ENCODE results near the gene PCDHGA3. TPM values are rescaled to one million over a fixed set of nuclear protein-coding genes. Genes with fewer than 3 reads are reported as not detected.
"Not testable (repeated sequence)": the region's sequence is repeated elsewhere in the genome, so short reads cannot be mapped to it uniquely, and the experiment has no call there.

Gene PCDHGA3
- total RNA-seq, result 1.8 TPM
- long read RNA-seq, partial matches to known transcripts, result 0 of 1 reads
- long read RNA-seq, other reads (novel, unspliced or antisense), result 0 of 1 reads

GRCh38 chr5:141343242-141343952 lies at the start of gene PCDHGA3:
TSS of gene PCDHGA3 (plus strand) at chr5:141343829. CDS start at chr5:141344034, 205 bp downstream.
- H3K27me3 ChIP-seq (ENCODE audit: low read depth), result no peaks in the 10 kb centered on the region
- H3K9me3 ChIP-seq, result peaks cover 59% of the 10 kb centered on the region

GRCh38 chr5:141298376-141298775 lies 45.3 kb upstream of the PCDHGA3 start:
- intact Hi-C loops (cut with DNase I), result no loop called here
- Histone ChIP-seq H3K4me3 (no peak overlapping the region), H3K27me3 (ENCODE audit: low read depth) (no peaks in the 10 kb centered on the region), H3K9me3 (peaks cover 96% of the 10 kb centered on the region), H3K4me1 (no peaks in the 10 kb centered on the region), H3K27ac (no peak overlapping the region), H3K36me3 (no peaks in the 10 kb centered on the region)
- no peak for DNase-seq
- no peak for ATAC-seq
- TF ChIP-seq CTCF (IDR thresholded peaks at IDR 0.05), result no peak

More at GRCh38 chr5:141343242-141343952, at the start of gene PCDHGA3:
- intact Hi-C loops (cut with DNase I), result no loop called here
- H3K4me3 ChIP-seq, result peak within 1 kb of the TSS; percentile 22
- no peak within 1 kb of the TSS for H3K27ac ChIP-seq
- ATAC-seq (no peak), DNase-seq (no peak)
- H3K36me3 ChIP-seq, result no peaks in the 10 kb centered on the region
- no peaks in the 10 kb centered on the region for H3K4me1 ChIP-seq
- TF ChIP-seq CTCF (IDR thresholded peaks at IDR 0.05), result peak; percentile 22

GRCh38 chr5:141303756-141304155 lies 39.9 kb upstream of the PCDHGA3 start, which contains the start of gene SLC25A2:
TSS of gene SLC25A2 (minus strand) at chr5:141304049. CDS start at chr5:141303865, 184 bp downstream.
- ATAC-seq, result peak in 1 of 2 donors; percentile 21

GRCh38 chr5:141306630-141307029 lies 37.0 kb upstream of the PCDHGA3 start:
- H3K36me3 ChIP-seq, result no peaks in the 10 kb centered on the region
- no peaks in the 10 kb centered on the region for H3K4me1 ChIP-seq
- intact Hi-C loops (cut with DNase I), result no loop called here
- DNase-seq, result no peak
- no peak for TF ChIP-seq CTCF (IDR thresholded peaks at IDR 0.05)
- no peak for ATAC-seq
- no peak overlapping the region for H3K27ac ChIP-seq
- H3K27me3 ChIP-seq (ENCODE audit: low read depth), result no peaks in the 10 kb centered on the region
- H3K4me3 ChIP-seq, result no peak overlapping the region
- peaks cover 97% of the 10 kb centered on the region for H3K9me3 ChIP-seq

More at GRCh38 chr5:141303756-141304155, 39.9 kb upstream of the PCDHGA3 start, which contains the start of gene SLC25A2:
- Histone ChIP-seq H3K27me3 (ENCODE audit: low read depth) (no peaks in the 10 kb centered on the region), H3K4me1 (no peaks in the 10 kb centered on the region), H3K36me3 (no peaks in the 10 kb centered on the region), H3K27ac (no peak within 1 kb of the TSS), H3K4me3 (no peak within 1 kb of the TSS), H3K9me3 (peaks cover 100% of the 10 kb centered on the region)
- no peak for DNase-seq
- TF ChIP-seq CTCF (IDR thresholded peaks at IDR 0.05), result no peak
- intact Hi-C loops (cut with DNase I), result no loop called here

- no peak for ATAC-seq
- Histone ChIP-seq H3K27ac (no peak overlapping the region), H3K9me3 (peaks cover 97% of the 10 kb centered on the region), H3K36me3 (no peaks in the 10 kb centered on the region), H3K4me3 (no peak overlapping the region), H3K27me3 (ENCODE audit: low read depth) (no peaks in the 10 kb centered on the region), H3K4me1 (no peaks in the 10 kb centered on the region)
- TF ChIP-seq CTCF (IDR thresholded peaks at IDR 0.05), result no peak
- DNase-seq, result no peak
- intact Hi-C loops (cut with DNase I), result no loop called here
Measured at GRCh38 chr5:141313711-141314110, 29.9 kb upstream of the PCDHGA3 start.

- H3K9me3 ChIP-seq, result peaks cover 90% of the 10 kb centered on the region
- H3K27me3 ChIP-seq (ENCODE audit: low read depth); DNase-seq; H3K36me3 ChIP-seq; H3K27ac ChIP-seq; ATAC-seq; H3K4me1 ChIP-seq; H3K4me3 ChIP-seq; intact Hi-C loops (cut with DNase I): not testable (repeated sequence)
Measured at GRCh38 chr5:141316963-141317362, 26.7 kb upstream of the PCDHGA3 start.

Measured in lower lobe of right lung (tissue), 2 donors.